ENCODE results near the gene STMN1.
A peak's percentile ranks its signal among the peaks of the same experiment; 100 is the strongest.

Gene STMN1

DNA sequence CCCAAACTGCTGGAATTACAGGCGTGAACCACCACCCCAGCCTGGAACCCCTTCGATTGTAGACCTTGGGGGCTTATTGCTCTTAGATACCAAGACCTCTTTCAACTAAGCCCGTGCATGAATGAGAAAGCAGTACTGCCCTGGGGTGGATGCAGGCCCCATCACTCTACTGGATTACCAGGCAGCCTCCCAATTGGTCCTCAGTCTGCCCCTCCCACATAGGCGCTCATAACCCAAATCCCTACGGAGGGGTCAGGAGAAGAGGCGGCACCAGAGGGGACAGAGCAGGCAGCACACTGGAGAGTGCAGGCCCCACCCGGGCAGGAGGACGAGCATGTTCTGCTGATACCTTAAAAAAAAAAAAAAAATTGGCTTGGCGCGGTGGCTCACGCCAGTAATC, 12.4 kb upstream of the STMN1 start:
- no peak for DNase-seq

DNA sequence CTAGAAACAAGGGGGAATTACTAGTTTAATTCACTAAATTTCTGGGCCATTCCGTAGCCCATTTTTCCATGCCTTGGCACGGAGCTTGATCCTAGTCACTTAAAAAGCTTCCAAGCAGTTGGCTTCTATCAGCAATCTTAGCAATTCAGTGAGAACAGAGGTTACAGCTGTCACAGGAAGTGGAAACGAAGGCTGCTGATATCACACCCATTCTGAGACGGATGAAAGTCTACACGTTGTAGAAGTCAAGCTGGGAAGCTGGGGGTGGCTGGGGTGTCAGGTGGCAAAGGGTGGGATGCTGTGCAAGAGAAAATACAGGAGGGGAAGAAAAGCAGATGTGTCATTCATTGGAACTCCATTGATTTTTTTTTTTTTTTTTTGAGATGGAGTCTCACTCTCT, 11.8 kb upstream of the STMN1 start:
- DNase-seq: no peak

- no peak for DNase-seq
These were observed 10.2 kb upstream of the STMN1 start for GRCh38 chr1:25916460-25916859.

GRCh38 chr1:25914074-25914995, 8.1 kb upstream of the STMN1 start:
- no peak for DNase-seq

DNA sequence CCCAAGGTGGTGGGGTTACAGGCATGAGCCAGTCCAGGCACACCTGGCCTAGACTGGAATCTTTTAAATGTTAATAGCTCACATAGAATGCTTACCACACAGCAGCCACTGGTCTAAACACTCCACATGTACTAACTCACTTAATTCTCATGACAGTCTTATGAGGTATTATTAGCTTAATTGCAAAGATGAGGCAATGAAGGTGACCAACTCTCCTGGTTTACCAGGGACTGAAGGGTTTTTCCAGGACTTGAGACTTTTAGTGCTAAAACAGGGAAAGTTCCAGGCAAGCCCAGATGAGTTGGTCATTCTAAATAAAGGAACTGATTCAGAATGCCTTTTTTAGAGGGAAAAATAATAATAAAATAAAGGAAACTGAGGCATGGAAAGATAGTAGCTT, 7.0 kb upstream of the STMN1 start:
- DNase-seq: no peak

- no peak for DNase-seq
These were observed 6.0 kb upstream of the STMN1 start for GRCh38 chr1:25912076-25912831.

DNA sequence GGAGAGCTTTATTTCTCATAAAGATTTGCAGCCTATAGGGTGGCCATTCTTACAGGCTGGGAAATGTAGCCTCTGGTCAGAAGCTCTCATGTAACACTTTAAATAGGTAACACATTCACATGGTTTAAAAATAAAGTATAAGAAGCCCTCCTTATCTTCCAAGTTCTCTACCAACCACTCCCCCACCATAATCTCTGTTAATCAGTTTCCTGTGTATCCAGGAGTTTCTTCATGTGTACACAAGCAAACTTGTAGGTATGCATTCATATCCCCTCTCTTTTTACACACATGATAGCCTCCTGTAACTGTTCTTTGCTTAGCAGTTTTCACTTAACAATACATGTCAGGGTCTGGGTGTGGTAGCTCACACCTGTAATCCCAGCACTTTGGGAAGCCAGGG, 4.9 kb upstream of the STMN1 start:
- no peak for DNase-seq

- no peak for DNase-seq
These were observed 2.8 kb upstream of the STMN1 start for GRCh38 chr1:25909040-25909439.

- DNase-seq: no peak
These were observed 1.9 kb upstream of the STMN1 start for GRCh38 chr1:25908161-25908560.

GRCh38 chr1:25907601-25908000, 1.4 kb upstream of the STMN1 start:
- no peak for DNase-seq

DNA sequence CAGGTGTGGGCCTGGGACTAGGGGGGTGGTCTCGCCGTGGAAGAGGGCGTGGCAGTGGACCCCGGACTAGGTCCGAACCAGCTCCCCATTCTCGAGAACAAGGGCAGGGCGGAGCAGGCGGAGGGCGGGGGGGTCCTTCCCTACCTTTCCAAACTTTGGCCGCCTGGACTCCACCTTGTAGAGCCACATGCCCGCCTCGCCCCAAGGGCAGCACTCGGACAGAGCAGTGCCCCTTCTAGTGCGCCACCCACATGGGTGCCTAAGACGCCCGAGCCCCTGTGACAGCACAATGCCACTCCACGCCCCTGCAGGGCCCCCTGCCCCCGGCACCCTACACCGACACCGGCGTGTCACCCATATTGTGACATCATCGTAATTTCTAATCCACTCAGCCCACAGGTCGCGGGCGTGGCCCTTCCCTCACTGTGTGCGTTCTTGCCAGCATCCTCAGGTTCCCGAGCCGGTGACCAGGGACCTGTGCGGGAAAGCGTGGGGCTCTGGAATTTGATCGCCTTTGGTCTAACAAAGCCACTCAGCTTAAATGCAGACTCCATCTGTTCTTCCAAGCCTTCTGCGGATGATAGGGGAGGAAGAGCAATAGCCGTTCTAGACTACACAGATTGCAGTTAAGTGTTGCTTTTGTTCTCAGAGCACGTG, 553 bp upstream of the STMN1 start:
- no peak for DNase-seq

GRCh38 chr1:25904943-25905679, 1.1 kb downstream of the STMN1 start:
- DNase-seq: peak; percentile 48

DNA sequence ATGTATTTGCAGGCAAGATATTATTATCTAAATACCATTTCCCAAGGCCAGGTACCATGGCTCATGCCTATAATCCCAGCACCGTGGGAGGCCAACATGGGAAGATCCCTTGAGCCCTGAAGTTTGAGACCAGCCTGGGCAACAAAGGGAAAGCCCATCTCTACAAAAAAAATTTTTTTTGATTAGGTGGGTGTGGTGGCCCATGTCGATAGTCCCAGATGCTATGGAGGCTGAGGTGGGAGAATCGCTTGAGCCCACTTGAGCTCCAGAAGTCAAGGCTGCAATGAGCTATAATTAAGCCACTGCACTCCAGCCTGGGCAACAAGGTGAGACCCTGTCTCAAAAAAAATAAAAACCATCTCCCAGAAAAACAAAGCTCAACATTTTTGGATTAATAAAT, 2.2 kb downstream of the STMN1 start:
- no peak for DNase-seq

DNA sequence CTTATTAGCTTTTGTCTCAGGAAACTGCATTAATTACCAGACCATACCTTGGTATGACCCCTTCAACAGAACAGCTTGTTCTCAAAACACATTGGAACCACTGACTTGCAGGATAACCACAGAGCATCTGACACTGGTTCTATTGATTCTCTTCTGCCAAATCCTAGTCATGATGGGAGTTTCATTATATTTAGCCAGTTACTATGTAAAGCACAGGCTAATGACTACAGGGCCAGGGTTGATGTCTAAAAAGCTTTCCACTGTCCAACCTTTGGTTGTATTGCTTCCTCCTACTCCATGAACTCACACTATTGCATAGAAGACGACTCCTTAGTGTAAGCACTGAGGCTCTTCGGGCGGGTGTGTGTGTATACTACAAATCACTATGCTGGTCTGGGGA, 3.8 kb downstream of the STMN1 start:
- DNase-seq: no peak

DNA sequence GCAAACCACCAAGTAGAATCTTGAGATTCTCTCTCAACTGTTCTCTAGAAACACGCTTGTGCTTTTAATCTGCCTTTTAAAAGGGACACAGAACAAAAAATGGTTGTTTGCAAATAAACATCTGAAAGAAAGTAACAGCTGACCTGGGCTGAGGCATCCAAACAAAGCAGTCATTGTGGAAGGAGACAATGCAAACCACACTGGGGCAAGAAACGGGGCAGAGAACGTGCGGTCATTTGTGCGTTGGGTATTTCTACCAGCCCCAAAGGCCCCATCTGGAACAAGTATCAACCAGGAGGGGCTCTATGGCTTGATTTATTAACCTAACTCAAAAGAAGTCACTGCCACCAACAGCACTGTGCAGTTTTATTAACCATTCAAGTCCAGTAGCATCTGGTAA, 6.0 kb downstream of the STMN1 start:
- DNase-seq: no peak

DNA sequence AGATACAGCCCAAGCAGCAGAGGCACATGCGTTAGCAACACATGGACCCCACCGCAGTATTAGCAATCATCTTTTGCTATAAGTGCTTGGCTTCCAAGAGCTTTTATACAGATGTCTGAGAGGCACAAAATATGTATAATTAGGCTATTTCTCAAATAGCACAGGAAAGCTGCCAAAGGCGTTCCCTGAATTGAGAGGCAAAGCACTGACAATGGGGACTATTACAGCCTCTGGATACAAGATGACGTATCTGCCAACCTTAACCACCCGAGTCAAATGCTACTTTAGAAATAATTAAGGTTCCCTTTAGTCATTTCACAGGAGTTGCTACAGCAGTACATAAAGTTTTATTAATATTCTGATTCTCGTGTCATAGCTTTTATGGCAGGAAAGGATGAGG, 6.4 kb downstream of the STMN1 start:
- DNase-seq: no peak

- no peak for DNase-seq
These were observed 7.8 kb downstream of the STMN1 start for GRCh38 chr1:25898223-25899015.

- DNase-seq: no peak
These were observed 8.5 kb downstream of the STMN1 start for GRCh38 chr1:25897754-25898153.

- no peak for DNase-seq
These were observed 10.0 kb downstream of the STMN1 start for GRCh38 chr1:25896266-25896665.

DNA sequence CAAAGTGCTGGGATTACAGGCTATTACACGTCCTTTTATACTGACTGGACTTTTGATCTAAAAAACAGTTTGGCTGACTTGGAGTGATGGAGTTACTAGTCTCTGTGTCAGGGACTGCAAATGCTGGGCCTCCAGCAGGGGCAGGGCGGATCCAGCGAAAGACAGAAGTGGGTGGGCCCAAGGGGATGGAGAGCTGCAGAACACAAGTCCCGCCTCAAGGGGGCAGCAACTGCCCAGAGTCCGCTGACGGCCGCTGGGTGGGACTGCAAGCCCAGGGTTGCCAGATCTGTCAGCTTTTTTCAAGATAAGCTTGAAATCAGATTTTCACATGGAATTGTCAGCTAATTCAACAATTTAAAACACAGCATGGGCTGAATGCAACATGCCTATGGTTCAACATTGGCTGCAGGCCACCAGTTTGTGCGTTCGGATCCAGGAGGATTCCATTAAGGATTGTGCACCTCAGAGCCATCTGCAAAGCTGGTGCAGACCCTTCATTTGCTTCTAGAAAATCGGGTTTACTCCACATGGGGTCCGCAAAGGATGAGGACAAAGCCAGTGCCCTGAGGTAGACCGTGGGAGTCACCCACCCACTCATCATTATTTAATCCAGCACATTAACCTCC, 10.7 kb downstream of the STMN1 start:
- DNase-seq: peak; percentile 16

- no peak for DNase-seq
These were observed 13.1 kb downstream of the STMN1 start for GRCh38 chr1:25893116-25893515.

DNA sequence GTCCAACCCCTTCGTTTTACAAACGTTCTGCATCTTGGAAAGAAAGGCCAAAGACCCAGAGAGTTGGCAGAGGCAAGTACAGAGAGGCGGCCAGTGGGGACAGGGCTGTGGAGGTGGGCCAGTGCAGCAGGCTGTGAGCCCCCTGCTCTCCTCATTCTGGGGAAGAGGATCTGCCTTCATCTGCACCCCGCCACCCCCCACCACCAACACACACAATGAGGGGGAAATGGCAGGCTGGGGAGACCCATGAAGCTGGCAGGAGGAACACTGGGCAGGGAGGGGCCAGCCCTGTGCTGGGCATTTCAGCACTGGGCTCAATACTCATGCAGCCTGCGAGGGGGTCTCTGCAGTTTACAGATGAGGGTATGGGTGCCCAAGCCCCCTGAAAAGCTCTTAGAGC, 14.6 kb downstream of the STMN1 start:
- no peak for DNase-seq
